ENCODE data around the gene F11R. TPM values are rescaled to one million over a fixed set of nuclear protein-coding genes. Genes with fewer than 3 reads are reported as not detected.

F11R gene
- total and polyA plus RNA-seq, 2 donors (not counting 1 experiment from before 2014, with no cell fraction given) = 16.4 to 17.3 TPM

- intact Hi-C loops (cut with micrococcal nuclease) = no loop called here
- ChIA-PET POLR2A (interaction anchor here (0.5 to 0.7 kb wide), 3 partner anchors 142 to 242 kb away, joined by 3 to 5 read pairs (median 5); no protein-coding TSS in a partner anchor), CTCF (interaction anchor here (0.6 to 1.7 kb wide), 10 partner anchors 11 to 395 kb away, joined by 3 to 10 read pairs (median 4); no protein-coding TSS in a partner anchor)
- Mint-ChIP-seq H3K27me3 (peaks cover 9% of the 10 kb centered on the region), H3K4me1 (peaks cover 7% of the 10 kb centered on the region), H3K4me3 (no peak overlapping the region), H3K9me3 (ENCODE audit: insufficient read depth) (no peaks in the 10 kb centered on the region), H3K27ac (no peak overlapping the region)
- H4K20me1 ChIP-seq (ENCODE audit: control insufficient read depth, insufficient read depth, low read length, poor library complexity, severe bottlenecking) = no peaks in the 10 kb centered on the region
- TF ChIP-seq CTCF (IDR thresholded peaks at IDR 0.05) (no peak), EZH2 (IDR thresholded peaks at IDR 0.05; ENCODE audit: borderline replicate concordance, insufficient read depth, low read depth, low read length, poor library complexity, severe bottlenecking) (no peak)
- no peaks in the 10 kb centered on the region for H3K36me3 ChIP-seq (replicated peaks in 1 of 2; ENCODE audit: control extremely low read depth in 1 of 2, control insufficient read depth in 1 of 2, extremely low read depth in 1 of 2, insufficient read depth in 2 of 2, low read length in 1 of 2)
- no peaks in the 10 kb centered on the region for H3K79me2 ChIP-seq (ENCODE audit: control insufficient read depth, insufficient read depth, low read length)
- no peak overlapping the region for H3K4me2 ChIP-seq (replicated peaks; ENCODE audit: low read depth, low read length, poor library complexity, severe bottlenecking)
- no peak overlapping the region for H3K4me3 ChIP-seq (ENCODE audit: control extremely low read depth in 1 of 5, extremely low read depth in 1 of 5, insufficient read depth in 1 of 5, low read depth in 2 of 5, low read length in 4 of 5)
- peaks cover 0 to 5% (median 0%) of the 10 kb centered on the region in 4 experiments for H3K27me3 ChIP-seq (replicated peaks in 1 of 4; ENCODE audit: control extremely low read depth in 1 of 4, control insufficient read depth in 3 of 4, insufficient read depth in 4 of 4, low read length in 3 of 4)
- DNase-seq = no peak
- H3K4me1 ChIP-seq (ENCODE audit: control insufficient read depth in 2 of 2, insufficient read depth in 2 of 2, low read length in 2 of 2) = peaks cover 3 to 7% of the 10 kb centered on the region in 2 donors
- no peak for ATAC-seq (ENCODE audit: low read depth)
- no peak overlapping the region for H2AFZ ChIP-seq (ENCODE audit: insufficient read depth, low read depth, low read length, poor library complexity, severe bottlenecking)
- WGBS (ENCODE audit: insufficient coverage) = 91% methylated on average over 8 of the region's 8 CpGs
- H3K27ac ChIP-seq (ENCODE audit: low read length in 2 of 2) = no peak overlapping the region
- H3K9me3 ChIP-seq (ENCODE audit: control extremely low read depth in 1 of 3, control insufficient read depth in 2 of 3, insufficient read depth in 1 of 3, low read length in 2 of 3) = no peaks in the 10 kb centered on the region
- H3K9ac ChIP-seq (ENCODE audit: low read length) = no peak overlapping the region
Measured at GRCh38 chr1:160987359-160988050, 33.4 kb downstream of the F11R start.

- H3K9me3 Mint-ChIP-seq (ENCODE audit: insufficient read depth) = no peaks in the 10 kb centered on the region
- intact Hi-C loops (cut with micrococcal nuclease) = no loop called here
- peaks cover 13 to 20% of the 10 kb centered on the region in 2 donors for H3K4me1 ChIP-seq (ENCODE audit: control insufficient read depth in 2 of 2, insufficient read depth in 2 of 2, low read length in 2 of 2)
- H4K20me1 ChIP-seq (ENCODE audit: control insufficient read depth, insufficient read depth, low read length, poor library complexity, severe bottlenecking) = no peaks in the 10 kb centered on the region
- WGBS (ENCODE audit: insufficient coverage) = 100% methylated on average over 2 of the region's 4 CpGs
- no peak overlapping the region for H2AFZ ChIP-seq (ENCODE audit: insufficient read depth, low read depth, low read length, poor library complexity, severe bottlenecking)
- no peak overlapping the region for H3K4me2 ChIP-seq (replicated peaks; ENCODE audit: low read depth, low read length, poor library complexity, severe bottlenecking)
- TF ChIP-seq CTCF (IDR thresholded peaks at IDR 0.05) (no peak), EZH2 (IDR thresholded peaks at IDR 0.05; ENCODE audit: borderline replicate concordance, insufficient read depth, low read depth, low read length, poor library complexity, severe bottlenecking) (no peak)
- H3K4me1 Mint-ChIP-seq = peaks cover 17% of the 10 kb centered on the region
- H3K27ac ChIP-seq (ENCODE audit: low read length in 2 of 2) = no peak overlapping the region
- no peak overlapping the region for H3K4me3 ChIP-seq (ENCODE audit: control extremely low read depth in 1 of 5, extremely low read depth in 1 of 5, insufficient read depth in 1 of 5, low read depth in 2 of 5, low read length in 4 of 5)
- no peak overlapping the region for H3K9ac ChIP-seq (ENCODE audit: low read length)
- H3K36me3 ChIP-seq (replicated peaks in 1 of 2; ENCODE audit: control extremely low read depth in 1 of 2, control insufficient read depth in 1 of 2, extremely low read depth in 1 of 2, insufficient read depth in 2 of 2, low read length in 1 of 2) = no peaks in the 10 kb centered on the region
- no peaks in the 10 kb centered on the region for H3K79me2 ChIP-seq (ENCODE audit: control insufficient read depth, insufficient read depth, low read length)
- no peak overlapping the region for H3K27ac Mint-ChIP-seq
- ATAC-seq (ENCODE audit: low read depth) (no peak), DNase-seq (no peak)
- POLR2A ChIA-PET = no interaction called here
- H3K9me3 ChIP-seq (ENCODE audit: control extremely low read depth in 1 of 3, control insufficient read depth in 2 of 3, insufficient read depth in 1 of 3, low read length in 2 of 3) = no peaks in the 10 kb centered on the region
- H3K27me3 ChIP-seq (replicated peaks in 1 of 4; ENCODE audit: control extremely low read depth in 1 of 4, control insufficient read depth in 3 of 4, insufficient read depth in 4 of 4, low read length in 3 of 4) = peaks cover 0 to 19% (median 8%) of the 10 kb centered on the region in 4 experiments
- CTCF ChIA-PET = interaction anchor here (1.1 to 1.5 kb wide), 2 partner anchors 12 to 156 kb away, joined by 3 to 5 read pairs; no protein-coding TSS in a partner anchor
- H3K4me3 Mint-ChIP-seq = no peak overlapping the region
- peaks cover 24% of the 10 kb centered on the region for H3K27me3 Mint-ChIP-seq
Measured at GRCh38 chr1:160985723-160986122, 35.2 kb downstream of the F11R start.
